ENCODE data around the gene FGD4. TPM values are rescaled to one million over a fixed set of nuclear protein-coding genes. Genes with fewer than 3 reads are reported as not detected.

Gene FGD4
- total RNA-seq, 4 donors from 2014 or later, result 22.1 to 56.7 (median 38.0) TPM

DNA sequence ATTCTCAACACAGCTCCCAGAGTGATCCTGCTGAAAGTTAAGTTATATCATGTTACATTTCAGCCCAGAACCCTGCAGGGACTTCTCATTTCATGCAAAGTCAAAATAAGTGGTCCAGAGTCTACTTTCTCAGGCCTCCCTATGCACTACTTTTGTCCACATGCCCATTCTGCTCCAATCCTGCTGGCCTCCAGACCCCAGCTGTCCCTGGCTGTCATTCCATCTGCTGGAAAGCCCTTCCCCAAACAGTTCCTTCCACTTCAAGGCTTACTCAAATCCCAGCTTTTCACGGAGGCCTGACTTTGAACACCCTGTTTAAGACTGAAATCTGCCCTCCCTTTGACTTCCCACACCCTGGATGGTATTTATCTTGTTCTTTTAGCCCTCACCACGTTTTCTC lies 169.9 kb downstream of the FGD4 start:
- Histone ChIP-seq H3K36me3 (peaks cover 0 to 8% of the 10 kb centered on the region in 2 donors), H3K4me3 (no peak overlapping the region), H3K27ac (peak overlapping the region in 2 of 4 donors; percentile 35 to 53), H3K9me3 (no peaks in the 10 kb centered on the region), H3K27me3 (no peaks in the 10 kb centered on the region), H3K4me1 (peaks cover 0 to 49% (median 11%) of the 10 kb centered on the region in 3 donors)
- WGBS, 2 donors (ENCODE audit: low coverage in 1 of 2), result 38 to 74% methylated on average over 2 of the region's 2 CpGs
- TF ChIP-seq POLR2A (IDR thresholded peaks at IDR 0.05), result no peak
- ATAC-seq, result no peak

DNA sequence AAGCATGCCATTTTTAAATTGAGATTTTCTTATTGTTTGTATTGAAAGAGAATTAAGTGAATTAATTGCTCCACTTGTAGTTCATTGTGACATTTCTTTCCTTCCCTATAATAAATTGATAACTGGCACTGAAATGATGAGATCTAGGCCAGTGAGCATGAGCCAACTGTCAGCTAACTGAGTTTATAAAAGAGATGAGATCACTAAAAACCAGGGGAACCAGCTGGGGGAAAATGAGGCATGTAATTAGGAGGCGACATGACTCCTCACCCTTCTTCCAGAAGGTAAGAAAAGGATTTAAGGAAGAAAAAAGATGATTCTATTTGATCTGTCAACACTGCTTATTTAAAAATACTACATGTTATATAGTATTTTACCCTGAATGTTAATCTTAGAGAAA lies 175.2 kb downstream of the FGD4 start:
- H3K9me3 ChIP-seq, result no peaks in the 10 kb centered on the region
- no peak overlapping the region for H3K4me3 ChIP-seq
- no peak overlapping the region for H3K27ac ChIP-seq
- no peaks in the 10 kb centered on the region for H3K27me3 ChIP-seq
- 36 to 83% methylated on average over 1 of the region's 1 CpG for WGBS, 2 donors (ENCODE audit: low coverage in 1 of 2)
- no peak for TF ChIP-seq EP300 (IDR thresholded peaks at IDR 0.05)
- no peak for TF ChIP-seq POLR2A (IDR thresholded peaks at IDR 0.05)
- TF ChIP-seq POLR2AphosphoS5 (IDR thresholded peaks at IDR 0.05), result no peak
- TF ChIP-seq, protein P1, sequence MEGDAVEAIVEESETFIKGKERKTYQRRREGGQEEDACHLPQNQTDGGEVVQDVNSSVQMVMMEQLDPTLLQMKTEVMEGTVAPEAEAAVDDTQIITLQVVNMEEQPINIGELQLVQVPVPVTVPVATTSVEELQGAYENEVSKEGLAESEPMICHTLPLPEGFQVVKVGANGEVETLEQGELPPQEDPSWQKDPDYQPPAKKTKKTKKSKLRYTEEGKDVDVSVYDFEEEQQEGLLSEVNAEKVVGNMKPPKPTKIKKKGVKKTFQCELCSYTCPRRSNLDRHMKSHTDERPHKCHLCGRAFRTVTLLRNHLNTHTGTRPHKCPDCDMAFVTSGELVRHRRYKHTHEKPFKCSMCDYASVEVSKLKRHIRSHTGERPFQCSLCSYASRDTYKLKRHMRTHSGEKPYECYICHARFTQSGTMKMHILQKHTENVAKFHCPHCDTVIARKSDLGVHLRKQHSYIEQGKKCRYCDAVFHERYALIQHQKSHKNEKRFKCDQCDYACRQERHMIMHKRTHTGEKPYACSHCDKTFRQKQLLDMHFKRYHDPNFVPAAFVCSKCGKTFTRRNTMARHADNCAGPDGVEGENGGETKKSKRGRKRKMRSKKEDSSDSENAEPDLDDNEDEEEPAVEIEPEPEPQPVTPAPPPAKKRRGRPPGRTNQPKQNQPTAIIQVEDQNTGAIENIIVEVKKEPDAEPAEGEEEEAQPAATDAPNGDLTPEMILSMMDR (IDR thresholded peaks at IDR 0.05), result no peak
- peaks cover 0 to 14% of the 10 kb centered on the region in 2 donors for H3K36me3 ChIP-seq
- H3K4me1 ChIP-seq, result peaks cover 0 to 20% (median 0%) of the 10 kb centered on the region in 3 donors
- ATAC-seq, result no peak

DNA sequence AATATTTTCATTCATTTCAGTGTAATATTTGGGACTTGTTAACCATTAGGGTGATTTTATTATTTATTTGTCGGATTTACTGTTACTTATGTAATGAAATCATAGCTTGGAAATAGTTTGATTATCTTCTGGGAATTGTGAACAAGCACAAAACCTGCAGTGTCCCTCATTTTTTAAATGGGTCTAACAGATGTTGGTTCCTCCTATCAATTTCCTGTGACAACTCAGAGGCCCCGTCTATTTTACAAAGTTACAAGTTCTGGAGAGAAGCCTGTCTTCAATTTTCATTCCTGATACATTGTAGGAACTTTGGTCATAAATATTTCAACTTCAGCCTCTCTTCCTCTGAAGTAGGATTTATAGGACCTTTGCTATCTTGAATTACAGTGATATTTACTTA lies 178.0 kb downstream of the FGD4 start:
- ATAC-seq, result no peak
- Histone ChIP-seq H3K27ac (no peak overlapping the region), H3K9me3 (no peaks in the 10 kb centered on the region), H3K4me1 (peaks cover 0 to 20% (median 0%) of the 10 kb centered on the region in 3 donors), H3K36me3 (peaks cover 0 to 33% of the 10 kb centered on the region in 2 donors), H3K27me3 (no peaks in the 10 kb centered on the region), H3K4me3 (no peak overlapping the region)
- TF ChIP-seq POLR2A (IDR thresholded peaks at IDR 0.05), result no peak
- no peak for TF ChIP-seq EP300 (IDR thresholded peaks at IDR 0.05)
- TF ChIP-seq, protein P1 (IDR thresholded peaks at IDR 0.05), result no peak
- TF ChIP-seq POLR2AphosphoS5 (IDR thresholded peaks at IDR 0.05), result no peak
- WGBS, 2 donors (ENCODE audit: low coverage in 1 of 2), result 71 to 81% methylated on average over 2 of the region's 2 CpGs

DNA sequence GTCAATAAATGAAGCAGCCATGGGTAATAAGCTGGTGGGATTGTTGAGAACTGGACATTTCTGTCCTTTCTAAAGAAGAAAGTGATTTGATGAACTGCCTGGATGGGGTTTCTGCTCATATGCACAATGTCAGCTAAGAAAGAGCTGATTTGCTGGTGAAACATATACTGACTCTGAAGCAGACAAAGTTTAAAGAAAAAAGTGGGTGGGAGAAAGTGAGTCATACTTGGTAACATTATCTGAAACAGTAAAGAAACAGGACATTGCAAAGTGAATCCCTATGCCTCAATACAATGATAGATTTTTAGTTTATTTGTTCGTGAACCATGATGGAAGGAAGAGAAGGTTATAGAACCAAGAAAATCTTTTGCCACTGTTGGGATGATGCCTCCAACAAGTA lies 184.2 kb downstream of the FGD4 start:
- no peaks in the 10 kb centered on the region for H3K9me3 ChIP-seq
- peaks cover 0 to 44% of the 10 kb centered on the region in 2 donors for H3K36me3 ChIP-seq
- WGBS, 2 donors (ENCODE audit: low coverage in 1 of 2), result 92 to 93% methylated on average over 1 of the region's 1 CpG
- no peak overlapping the region for H3K4me3 ChIP-seq
- no peak for TF ChIP-seq POLR2A (IDR thresholded peaks at IDR 0.05)
- TF ChIP-seq, protein P1 (IDR thresholded peaks at IDR 0.05), result no peak
- TF ChIP-seq POLR2AphosphoS5 (IDR thresholded peaks at IDR 0.05), result no peak
- no peak for TF ChIP-seq EP300 (IDR thresholded peaks at IDR 0.05)
- H3K27me3 ChIP-seq, result no peaks in the 10 kb centered on the region
- ATAC-seq, result no peak
- no peak overlapping the region for H3K27ac ChIP-seq
- peaks cover 0 to 11% (median 0%) of the 10 kb centered on the region in 3 donors for H3K4me1 ChIP-seq

DNA sequence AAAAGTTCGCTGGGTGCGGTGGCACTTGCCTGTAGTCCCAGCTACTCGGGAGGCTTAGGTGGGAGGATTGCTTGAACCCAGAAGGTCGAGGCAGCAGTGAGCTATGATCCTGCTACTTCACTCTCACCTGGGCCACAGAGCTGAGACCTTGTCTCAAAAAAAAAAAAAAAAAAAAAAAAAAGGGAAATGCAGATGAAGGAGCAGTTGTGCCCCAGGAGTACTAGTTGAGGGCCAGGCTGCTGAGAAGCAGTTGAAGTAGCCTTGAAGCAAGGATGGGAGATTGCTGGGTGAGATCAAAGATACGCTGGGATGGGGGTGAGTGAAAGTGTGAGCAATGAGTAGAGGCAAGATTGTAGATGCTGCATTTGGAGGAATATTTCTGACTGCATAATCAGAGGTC lies 186.3 kb downstream of the FGD4 start:
- no peak for TF ChIP-seq EP300 (IDR thresholded peaks at IDR 0.05)
- TF ChIP-seq POLR2A (IDR thresholded peaks at IDR 0.05), result no peak
- TF ChIP-seq POLR2AphosphoS5 (IDR thresholded peaks at IDR 0.05), result no peak
- TF ChIP-seq, protein P1 (IDR thresholded peaks at IDR 0.05), result no peak
- H3K27me3 ChIP-seq, result no peaks in the 10 kb centered on the region
- no peaks in the 10 kb centered on the region for H3K9me3 ChIP-seq
- no peak for ATAC-seq
- H3K4me1 ChIP-seq, result peaks cover 0 to 13% (median 0%) of the 10 kb centered on the region in 3 donors
- peaks cover 0 to 36% of the 10 kb centered on the region in 2 donors for H3K36me3 ChIP-seq
- WGBS, 2 donors (ENCODE audit: low coverage in 1 of 2), result 73 to 91% methylated on average over 1 of the region's 5 CpGs
- no peak overlapping the region for H3K4me3 ChIP-seq
- H3K27ac ChIP-seq, result no peak overlapping the region
